OCI-LY3 (cell line): ENCODE measurements around the gene WSB1.

Experiments used
- H2AFZ ChIP-seq: fragments of 200-600, 300-600 bp; shearing (Covaris generic); 2 replicates; pipeline ENCODE4 v1.6.0; 2014; ENCODE audit warnings: antibody characterized with exemption, low read depth, low read length
- H3K27ac ChIP-seq: fragments of 200-600, 300-600 bp; sonication (generic); 2 replicates; pipeline ENCODE4 v1.5.1; 2014; ENCODE audit warnings: mild to moderate bottlenecking, low read length, moderate library complexity, mixed read lengths
- H3K27me3 ChIP-seq: fragments of 200-600, 300-600 bp; sonication (generic); 2 replicates; pipeline ENCODE4 v1.6.1; 2014; ENCODE audit warnings: low read depth, low read length, mixed read lengths
- H3K36me3 ChIP-seq: fragments of 200-600, 300-600 bp; sonication (generic); replicated peaks from 2 replicates; pipeline ENCODE3; 2014; ENCODE audit warnings: low read depth, low read length, mixed read lengths
- H3K4me1 ChIP-seq: fragments of 300-600, 200-600 bp; sonication (generic); 2 replicates; pipeline ENCODE4 v1.6.1; 2014; ENCODE audit warnings: low read length, mixed read lengths
- H3K4me2 ChIP-seq: fragments of 200-600, 300-600 bp; sonication (generic); 2 replicates; pipeline ENCODE4 v1.6.1; 2014; ENCODE audit warnings: low read length, mixed read lengths
- H3K4me3 ChIP-seq: fragments of 300-600, 200-600 bp; sonication (generic); 2 replicates; pipeline ENCODE4 v1.5.1; 2014; ENCODE audit warnings: antibody characterized with exemption, mild to moderate bottlenecking, low read length, moderate library complexity
- H3K79me2 ChIP-seq: fragments of 300-600, 200-600 bp; shearing (Covaris generic); 2 replicates; pipeline ENCODE4 v1.6.1; 2014; ENCODE audit warnings: mild to moderate bottlenecking, low read length, mixed read lengths
- H3K9ac ChIP-seq: fragments of 300-600, 200-600 bp; shearing (Covaris generic); 2 replicates; pipeline ENCODE4 v1.6.0; 2014; ENCODE audit warnings: mild to moderate bottlenecking, low read length, moderate library complexity
- H3K9me3 ChIP-seq: fragments of 200-600, 300-600 bp; shearing (Covaris generic); 2 replicates; pipeline ENCODE4 v1.6.1; 2014; ENCODE audit warnings: low read length, mixed read lengths; ENCODE audit not compliant: insufficient read depth
- H4K20me1 ChIP-seq: fragments of 200-600, 300-600 bp; sonication (generic); 2 replicates; pipeline ENCODE4 v1.6.1; 2016; ENCODE audit warnings: low read length, mixed read lengths; ENCODE audit not compliant: insufficient read depth
- EZH2phosphoT487 ChIP-seq: fragments of 200-600 bp; shearing (Covaris generic); IDR thresholded peaks from 2 replicates; pipeline ENCODE4 v1.6.1; 2018; ENCODE audit warnings: antibody characterized with exemption, mixed run types, low read depth
- TF ChIP-seq, protein P1 (sequence below): fragments of 200-600, 300-600 bp; sonication (generic); IDR thresholded peaks from 2 replicates; pipeline ENCODE4 v1.5.1; 2014; ENCODE audit warnings: antibody characterized with exemption, low read length, low read depth

Gene WSB1

DNA sequence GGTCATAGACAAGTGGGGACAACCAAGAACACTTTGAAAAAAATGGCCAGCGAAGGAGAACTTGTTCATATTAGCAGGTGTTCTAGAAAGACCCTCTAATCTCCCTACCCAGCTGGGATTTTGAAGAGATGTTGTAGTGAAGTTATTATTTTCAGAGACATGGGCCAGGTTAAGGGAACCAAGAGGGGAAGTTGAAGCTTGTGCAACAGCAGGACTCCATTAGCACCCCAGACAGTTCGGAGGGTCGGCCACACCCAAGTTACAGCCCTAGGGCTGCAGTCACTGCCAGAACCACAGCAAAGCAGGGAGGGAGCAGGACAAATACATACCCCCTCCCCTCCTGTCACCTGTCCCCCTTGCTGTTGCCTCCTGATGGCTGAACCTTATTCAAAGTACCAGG lies 42.3 kb downstream of the WSB1 start:
- peaks cover 38% of the 10 kb centered on the region for H3K27me3 ChIP-seq
- H3K79me2 ChIP-seq: no peaks in the 10 kb centered on the region
- no peak overlapping the region for H3K9ac ChIP-seq
- H3K4me3 ChIP-seq: no peak overlapping the region
- peak overlapping the region; percentile 39 for H3K4me2 ChIP-seq
- TF ChIP-seq, protein P1, sequence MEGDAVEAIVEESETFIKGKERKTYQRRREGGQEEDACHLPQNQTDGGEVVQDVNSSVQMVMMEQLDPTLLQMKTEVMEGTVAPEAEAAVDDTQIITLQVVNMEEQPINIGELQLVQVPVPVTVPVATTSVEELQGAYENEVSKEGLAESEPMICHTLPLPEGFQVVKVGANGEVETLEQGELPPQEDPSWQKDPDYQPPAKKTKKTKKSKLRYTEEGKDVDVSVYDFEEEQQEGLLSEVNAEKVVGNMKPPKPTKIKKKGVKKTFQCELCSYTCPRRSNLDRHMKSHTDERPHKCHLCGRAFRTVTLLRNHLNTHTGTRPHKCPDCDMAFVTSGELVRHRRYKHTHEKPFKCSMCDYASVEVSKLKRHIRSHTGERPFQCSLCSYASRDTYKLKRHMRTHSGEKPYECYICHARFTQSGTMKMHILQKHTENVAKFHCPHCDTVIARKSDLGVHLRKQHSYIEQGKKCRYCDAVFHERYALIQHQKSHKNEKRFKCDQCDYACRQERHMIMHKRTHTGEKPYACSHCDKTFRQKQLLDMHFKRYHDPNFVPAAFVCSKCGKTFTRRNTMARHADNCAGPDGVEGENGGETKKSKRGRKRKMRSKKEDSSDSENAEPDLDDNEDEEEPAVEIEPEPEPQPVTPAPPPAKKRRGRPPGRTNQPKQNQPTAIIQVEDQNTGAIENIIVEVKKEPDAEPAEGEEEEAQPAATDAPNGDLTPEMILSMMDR: no peak
- TF ChIP-seq EZH2phosphoT487: no peak
- peaks cover 63% of the 10 kb centered on the region for H3K4me1 ChIP-seq
- H4K20me1 ChIP-seq: no peaks in the 10 kb centered on the region
- H2AFZ ChIP-seq: no peak overlapping the region
- H3K36me3 ChIP-seq: no peaks in the 10 kb centered on the region
- no peaks in the 10 kb centered on the region for H3K9me3 ChIP-seq
- H3K27ac ChIP-seq: no peak overlapping the region

- no peaks in the 10 kb centered on the region for H3K79me2 ChIP-seq
- H3K4me1 ChIP-seq: peaks cover 70% of the 10 kb centered on the region
- peaks cover 39% of the 10 kb centered on the region for H3K27me3 ChIP-seq
- H3K9me3 ChIP-seq: no peaks in the 10 kb centered on the region
- TF ChIP-seq, protein P1: no peak
- TF ChIP-seq EZH2phosphoT487: no peak
- H3K4me2 ChIP-seq: peak overlapping the region; percentile 57
- no peaks in the 10 kb centered on the region for H3K36me3 ChIP-seq
- H3K27ac ChIP-seq: no peak overlapping the region
- peak overlapping the region; percentile 30 for H3K4me3 ChIP-seq
- no peak overlapping the region for H3K9ac ChIP-seq
- no peak overlapping the region for H2AFZ ChIP-seq
- no peaks in the 10 kb centered on the region for H4K20me1 ChIP-seq
Measured at GRCh38 chr17:27338536-27338985, 44.6 kb downstream of the WSB1 start.

GRCh38 chr17:27339198-27339835 lies 45.4 kb downstream of the WSB1 start:
- Histone ChIP-seq H3K79me2 (no peaks in the 10 kb centered on the region), H3K27me3 (peaks cover 40% of the 10 kb centered on the region), H2AFZ (no peak overlapping the region), H3K9ac (no peak overlapping the region), H3K4me1 (peaks cover 64% of the 10 kb centered on the region), H3K36me3 (no peaks in the 10 kb centered on the region), H4K20me1 (no peaks in the 10 kb centered on the region), H3K4me3 (peak overlapping the region; percentile 11; the same call in 1 of the 2 replicates), H3K9me3 (no peaks in the 10 kb centered on the region), H3K4me2 (peak overlapping the region; percentile 57), H3K27ac (no peak overlapping the region)
- no peak for TF ChIP-seq EZH2phosphoT487

DNA sequence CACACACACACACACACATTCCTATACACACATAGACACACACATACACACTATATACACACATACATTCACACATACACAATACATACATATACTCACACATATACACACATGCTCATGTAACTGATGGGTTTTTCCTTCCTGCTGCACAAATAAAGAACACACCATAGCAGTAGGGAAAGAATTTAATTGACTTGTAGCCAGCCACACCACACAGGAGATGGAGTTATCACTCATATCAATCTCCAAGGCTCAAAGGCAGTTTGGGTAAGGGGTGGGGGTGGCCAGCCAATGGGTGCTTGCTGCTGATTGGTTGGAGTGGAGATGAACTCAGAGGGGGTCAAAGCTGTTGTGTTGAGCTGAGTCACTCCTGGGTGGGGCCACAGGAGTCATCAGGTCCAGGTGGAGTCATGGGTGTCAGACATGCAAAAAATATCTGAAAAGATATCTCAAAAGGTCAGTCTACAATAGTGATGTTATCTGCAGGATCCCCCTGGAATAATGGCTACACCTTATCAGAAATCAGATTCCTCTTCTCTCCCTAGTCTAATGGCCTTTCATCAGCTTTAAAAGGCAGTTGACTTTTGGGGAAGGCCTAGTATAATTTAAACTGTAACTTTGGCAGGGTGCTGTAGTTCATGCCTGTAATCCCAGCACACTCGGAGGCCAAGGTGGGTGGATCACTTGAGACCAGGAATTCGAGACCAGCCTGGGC lies 46.1 kb downstream of the WSB1 start:
- Histone ChIP-seq H4K20me1 (no peaks in the 10 kb centered on the region), H3K27ac (no peak overlapping the region), H3K36me3 (no peaks in the 10 kb centered on the region), H3K9ac (no peak overlapping the region), H2AFZ (no peak overlapping the region), H3K4me3 (no peak overlapping the region), H3K4me1 (peaks cover 66% of the 10 kb centered on the region), H3K27me3 (peaks cover 42% of the 10 kb centered on the region), H3K4me2 (no peak overlapping the region), H3K9me3 (no peaks in the 10 kb centered on the region), H3K79me2 (no peaks in the 10 kb centered on the region)
- TF ChIP-seq, protein P1: no peak
